ELR (cell line): Measurements from ENCODE around the gene ALKBH1.
"Not testable (repeated sequence)": the region's sequence is repeated elsewhere in the genome, so short reads cannot be mapped to it uniquely, and the experiment has no call there.

ENCODE experiments used
- DNase-seq: peaks from one replicate; pipeline ENCODE4 v3.0.0-alpha.2; 2015; ENCODE audit warnings: low read depth

The ALKBH1 gene

DNA sequence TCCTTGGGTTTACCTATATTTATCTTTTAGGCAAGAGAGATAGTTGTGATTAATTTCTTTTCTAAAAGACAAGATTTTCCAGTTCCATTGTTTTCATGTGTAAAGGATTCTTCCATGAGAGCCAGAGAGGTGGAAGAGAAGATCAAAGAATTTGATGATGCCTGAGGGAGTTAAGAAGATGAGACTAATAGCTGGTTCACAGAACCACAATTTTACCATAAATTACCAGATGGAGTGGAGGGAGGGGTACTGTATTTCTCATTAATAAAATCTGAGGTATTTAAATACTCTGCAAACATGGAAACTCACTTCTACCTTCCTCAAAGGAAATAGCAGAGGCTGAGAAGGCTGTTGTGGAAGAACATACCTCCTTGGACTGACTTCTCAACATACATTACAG, 34.6 kb downstream of the ALKBH1 start:
- DNase-seq, result no peak

DNA sequence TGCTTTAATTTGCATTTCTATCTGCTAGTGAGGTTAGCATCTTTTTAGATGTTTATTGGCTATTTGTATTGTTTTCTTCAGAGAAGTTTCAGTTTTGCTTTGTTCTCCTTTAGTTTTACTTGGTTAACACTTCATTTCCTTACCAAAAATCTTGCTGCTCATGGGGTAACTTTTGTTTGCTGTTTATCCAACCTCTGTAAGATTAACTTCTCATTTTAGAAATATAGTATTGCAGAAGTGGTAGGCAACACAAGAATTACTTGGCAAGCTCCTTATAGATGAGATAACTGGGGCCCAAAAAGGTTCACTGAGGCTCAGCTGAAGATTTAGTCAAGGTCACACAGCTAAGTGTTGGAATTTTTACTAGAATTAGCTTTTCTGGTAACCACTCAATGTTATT, 40.5 kb downstream of the ALKBH1 start:
- no peak for DNase-seq

DNA sequence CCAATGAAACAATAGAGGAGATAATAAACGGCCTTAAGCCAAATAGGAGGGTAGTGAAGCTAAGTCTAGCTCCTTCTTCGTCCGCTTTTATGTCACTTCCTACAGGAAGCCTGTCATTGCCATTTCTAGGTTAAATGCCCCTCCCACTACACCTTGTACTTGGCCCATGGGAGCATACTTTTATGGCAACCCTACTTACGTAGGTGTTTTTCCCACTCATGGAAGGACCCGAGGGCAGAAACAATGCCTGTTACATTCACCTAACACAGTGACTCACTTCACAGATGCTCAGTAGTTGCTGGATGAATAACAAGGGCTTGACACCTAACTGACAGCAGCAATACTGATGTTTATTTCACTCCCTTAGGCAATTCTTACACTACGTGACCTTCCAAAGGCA, 44.5 kb downstream of the ALKBH1 start:
- peak; percentile 74 for DNase-seq

DNA sequence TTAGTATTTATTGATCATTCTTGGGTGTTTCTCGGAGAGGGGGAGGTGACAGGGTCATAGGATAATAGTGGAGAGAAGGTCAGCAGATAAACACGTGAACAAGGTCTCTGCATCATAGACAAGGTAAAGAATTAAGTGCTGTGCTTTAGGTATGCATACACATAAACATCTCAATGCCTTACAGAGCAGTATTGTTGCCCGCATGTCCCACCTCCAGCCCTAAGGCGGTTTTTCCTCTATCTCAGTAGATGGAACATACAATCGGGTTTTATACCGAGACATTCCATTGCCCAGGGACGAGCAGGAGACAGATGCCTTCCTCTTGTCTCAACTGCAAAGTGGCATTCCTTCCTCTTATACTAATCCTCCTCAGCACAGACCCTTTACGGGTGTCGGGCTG, 46.3 kb downstream of the ALKBH1 start:
- DNase-seq, result not testable (repeated sequence)

DNA sequence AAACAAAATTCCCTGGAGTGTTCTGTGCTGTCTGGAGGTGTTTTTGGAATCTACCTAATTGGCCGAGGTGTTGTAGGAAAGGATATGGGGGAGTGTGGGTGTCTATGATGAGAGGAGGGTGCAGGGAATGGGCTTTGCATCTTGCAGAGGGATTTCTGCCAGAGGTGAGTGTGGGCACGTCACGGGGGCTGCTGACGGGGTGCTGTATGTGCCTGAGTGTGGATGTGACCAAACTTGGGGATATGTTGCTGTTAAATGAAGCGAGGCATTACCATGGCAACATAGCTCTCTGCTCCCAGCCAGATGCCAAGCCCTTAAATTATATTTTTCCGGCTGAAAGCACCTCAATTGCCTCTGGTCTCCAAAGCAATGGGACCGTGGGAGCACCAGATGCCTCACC, 47.1 kb downstream of the ALKBH1 start:
- no peak for DNase-seq

DNA sequence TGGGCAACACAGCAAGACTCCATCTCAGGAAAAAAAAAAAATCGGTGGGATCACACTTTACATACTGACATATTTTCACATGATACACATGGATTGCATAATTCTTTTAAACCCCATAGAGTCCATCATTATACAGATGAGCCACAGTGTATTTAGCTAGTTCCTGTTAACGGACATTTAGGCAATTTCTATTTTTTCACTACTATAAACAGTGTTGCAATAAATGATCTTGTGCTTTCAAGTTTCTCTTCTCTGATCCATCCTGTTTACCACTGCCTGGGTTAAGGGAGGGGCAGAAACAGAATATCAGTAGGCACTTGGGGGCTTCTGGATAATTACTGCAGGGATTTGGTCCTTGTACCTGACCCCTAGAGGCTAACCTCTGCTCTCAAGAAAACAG, 48.0 kb downstream of the ALKBH1 start:
- no peak for DNase-seq

DNA sequence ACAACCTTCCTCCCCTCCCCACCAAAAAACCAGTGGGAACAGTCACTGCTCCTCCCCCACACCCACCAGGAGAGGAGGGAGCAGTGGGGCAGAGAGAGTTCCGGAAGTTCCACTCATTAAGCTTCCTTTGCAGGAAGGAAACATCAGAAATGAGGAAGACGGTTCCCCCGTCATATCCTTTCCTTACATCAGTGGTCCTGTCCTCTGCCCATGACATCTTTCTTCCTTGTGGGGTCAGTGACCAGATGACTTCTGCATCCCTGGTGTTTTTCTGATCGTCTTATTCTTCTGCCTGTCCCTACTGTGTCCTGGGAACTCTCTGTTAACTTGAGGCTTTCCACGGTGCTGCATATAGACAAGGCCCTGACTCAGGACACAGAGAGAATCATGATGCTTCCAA, 50.5 kb downstream of the ALKBH1 start:
- no peak for DNase-seq

DNA sequence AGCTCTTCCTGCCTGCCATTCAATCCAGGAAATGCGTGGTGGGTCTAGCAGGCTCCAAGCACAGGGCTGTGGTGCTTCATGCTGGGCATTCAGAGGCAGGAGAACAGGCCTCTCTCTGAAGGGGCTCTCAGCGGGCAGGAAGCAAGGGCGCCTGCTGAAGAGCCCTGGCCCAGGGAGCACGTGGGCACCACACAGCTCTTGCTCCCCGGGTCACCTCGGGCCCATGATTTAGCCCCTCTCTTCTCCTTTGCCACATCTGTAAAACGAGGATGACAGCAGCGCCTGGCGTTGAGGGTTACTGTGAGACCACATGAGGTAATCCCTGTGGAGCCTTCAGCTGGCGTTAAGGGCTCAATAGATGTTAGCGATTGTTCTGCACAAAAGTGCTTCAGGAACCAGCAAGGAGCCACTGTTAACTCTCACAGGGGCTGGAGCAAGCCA, 53.8 kb downstream of the ALKBH1 start:
- DNase-seq, result no peak

DNA sequence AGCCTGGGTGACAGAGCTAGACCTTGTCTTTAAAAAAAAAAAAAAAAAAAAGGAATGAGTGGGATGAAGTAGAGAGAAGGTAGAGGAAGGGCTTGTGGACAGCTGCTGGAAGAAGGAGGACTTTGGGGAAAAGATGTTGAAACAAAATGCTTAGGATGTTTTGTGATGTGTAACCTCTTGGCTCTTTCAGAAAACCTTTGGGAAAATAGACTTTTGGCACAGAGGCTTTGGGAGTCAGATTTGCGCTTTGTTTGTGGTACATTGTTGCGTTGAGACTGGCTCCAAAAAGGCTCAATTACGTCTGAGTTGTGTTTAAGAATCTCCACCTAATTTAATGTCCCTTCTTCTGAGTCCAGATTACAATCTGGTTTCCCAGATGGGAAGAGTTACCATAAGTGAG, 58.5 kb downstream of the ALKBH1 start:
- DNase-seq, result no peak

DNA sequence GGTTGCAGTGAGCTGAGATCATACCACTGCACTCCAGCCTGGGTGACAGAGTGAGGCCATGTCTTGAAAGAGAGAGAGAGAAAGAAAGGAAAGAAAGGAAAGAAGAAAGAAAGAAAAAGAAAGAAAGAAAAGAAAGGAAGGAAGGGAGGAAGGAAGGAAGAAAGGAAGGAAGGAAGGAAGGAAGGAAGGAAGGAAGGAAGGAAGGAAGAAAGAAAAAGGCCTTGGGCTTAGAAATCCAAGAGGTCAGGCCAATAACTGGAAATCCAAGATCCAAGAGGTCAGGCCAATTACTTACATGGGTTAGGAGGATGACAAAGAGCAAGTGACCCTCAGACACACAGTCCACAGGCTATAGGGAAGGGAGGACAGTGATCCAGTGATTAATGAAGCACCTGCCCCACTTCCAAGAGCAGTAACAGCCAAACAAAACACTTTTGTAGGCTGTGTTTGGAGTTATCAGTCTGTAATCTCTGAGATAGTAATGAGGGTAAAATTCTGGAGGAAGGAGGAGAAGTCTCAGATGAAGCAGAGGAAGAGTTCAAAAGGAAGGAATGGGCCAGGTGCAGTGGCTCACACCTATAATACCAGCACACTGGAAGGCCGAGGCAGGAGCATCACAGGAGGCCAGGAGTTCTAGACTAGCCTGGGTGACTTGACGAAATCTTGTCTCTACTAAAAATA, 59.2 kb downstream of the ALKBH1 start:
- DNase-seq, result no peak

DNA sequence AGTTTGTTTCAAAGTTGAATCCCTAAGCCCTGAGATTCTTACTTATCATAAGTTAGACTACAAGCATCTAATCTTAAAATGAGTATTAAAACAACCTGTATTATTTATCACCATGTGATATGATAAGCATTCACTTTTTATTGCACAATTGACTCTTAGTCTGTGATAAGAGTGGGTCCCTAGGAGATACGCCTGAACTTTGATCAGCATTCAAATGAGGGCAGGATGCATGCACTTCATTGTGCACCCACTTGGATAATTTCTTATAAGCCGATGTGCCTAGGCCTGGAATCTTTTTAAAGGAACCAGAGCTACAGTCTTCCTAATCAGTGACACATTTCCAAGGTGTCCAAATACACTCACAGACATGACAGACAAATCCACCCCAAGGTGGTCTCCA, 60.0 kb downstream of the ALKBH1 start:
- no peak for DNase-seq

DNA sequence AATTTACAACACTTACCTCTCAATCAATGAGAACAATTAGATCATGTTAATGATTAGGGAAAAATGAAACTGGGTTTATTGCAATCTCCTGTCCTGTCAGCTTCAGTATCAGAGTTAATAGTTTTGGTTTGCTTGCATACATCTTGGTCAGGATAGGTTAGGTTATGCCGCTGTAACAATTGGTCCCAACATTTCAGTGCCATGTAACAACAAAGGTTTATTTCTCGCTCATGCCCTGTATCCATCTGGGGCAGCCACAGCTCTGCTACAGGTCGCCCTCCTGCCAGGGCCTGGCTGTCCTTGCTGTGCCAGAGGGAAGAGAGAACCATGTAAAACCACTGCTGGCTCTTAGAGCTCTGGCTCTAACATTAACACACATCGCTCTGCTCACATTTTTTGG, 60.9 kb downstream of the ALKBH1 start:
- no peak for DNase-seq

DNA sequence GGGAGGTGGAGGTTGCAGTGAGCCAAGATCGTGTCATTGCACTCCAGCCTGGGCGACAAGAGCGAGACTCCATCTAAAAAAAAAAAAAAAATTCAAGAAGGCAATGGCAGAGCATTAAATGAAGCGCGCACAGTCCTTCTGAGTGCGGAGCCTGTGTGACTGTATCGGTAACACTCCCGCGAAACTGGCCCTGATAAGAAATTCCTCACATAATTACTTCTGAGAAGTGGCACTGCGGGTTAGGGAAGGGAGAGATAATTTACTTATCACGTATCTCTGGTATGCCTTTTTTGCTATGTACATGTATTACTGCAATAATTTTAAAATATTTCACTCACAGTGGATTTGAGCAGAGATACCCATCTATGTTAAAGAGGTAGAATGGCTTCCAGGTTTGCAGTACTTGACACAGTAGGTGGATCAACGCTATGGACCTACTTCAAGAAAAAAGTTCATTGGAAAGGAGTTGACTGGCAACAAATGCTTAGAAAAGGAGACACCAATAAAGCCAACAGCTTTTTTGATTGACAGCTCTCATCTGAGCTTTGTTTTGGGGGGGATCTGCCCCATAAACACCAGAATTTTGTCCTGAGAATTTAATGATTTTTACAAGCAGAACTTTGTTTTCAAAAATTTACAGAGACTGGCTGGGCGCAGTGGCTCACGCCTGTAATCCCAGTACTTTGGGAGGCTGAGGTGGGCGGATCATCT, 62.1 kb downstream of the ALKBH1 start:
- no peak for DNase-seq

DNA sequence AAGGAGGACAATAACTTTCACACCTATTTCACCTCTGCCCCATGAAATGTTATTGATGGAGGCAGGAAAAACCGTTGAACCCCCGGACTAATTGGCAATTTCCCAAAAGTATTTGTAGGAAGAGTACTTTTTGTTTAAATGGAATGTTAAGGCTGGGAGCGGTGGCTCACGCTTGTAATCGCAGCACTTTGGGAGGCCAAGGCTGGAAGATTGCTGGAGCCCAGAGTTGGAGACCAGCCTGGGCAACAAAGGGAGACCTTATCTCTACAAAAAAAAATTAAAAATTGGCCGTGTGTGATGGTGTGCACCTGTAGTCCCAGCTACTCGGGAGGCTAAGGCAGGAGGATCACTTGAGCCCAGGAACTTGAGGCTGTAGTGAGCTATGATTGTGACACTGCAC, 65.4 kb downstream of the ALKBH1 start:
- DNase-seq, result no peak

DNA sequence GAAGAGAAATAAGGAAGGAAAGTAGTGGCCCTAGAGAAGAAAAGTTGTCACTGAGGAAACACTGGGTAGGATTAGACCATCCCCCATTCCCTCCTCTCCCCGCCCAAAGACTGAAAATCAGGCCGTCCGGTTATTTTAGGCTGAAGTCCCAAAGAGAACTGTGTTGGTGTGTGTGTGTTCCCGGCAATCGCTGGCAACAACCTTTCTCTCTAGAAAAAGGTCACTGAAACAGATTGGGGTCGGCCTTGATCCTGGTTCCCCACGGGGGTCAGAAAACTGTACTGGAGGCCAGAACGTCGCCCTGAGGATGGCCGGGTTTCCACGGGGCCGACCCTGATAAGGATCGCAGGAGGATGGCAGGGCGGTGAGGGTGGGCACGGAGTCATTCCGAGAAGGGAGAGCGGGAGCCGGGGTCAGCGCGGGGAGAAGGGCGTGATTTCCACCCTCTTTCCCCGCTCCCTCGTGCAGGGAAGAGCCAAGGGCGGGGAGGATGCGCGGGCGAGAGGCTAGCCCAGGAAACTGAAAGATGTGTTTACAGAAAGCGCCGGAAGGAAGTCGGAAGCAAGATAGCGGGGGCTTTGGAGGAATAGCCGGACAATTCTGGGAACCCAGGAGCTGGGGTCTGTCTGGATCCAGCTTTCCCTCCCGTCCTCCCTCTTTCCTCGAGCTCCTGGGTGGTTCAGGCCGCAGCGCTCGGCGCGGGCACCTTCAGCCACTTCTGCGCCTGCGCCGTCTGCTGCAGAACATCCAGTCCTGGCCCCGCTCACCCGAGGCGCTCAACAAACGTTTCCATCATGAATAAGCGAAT, 66.1 kb downstream of the ALKBH1 start:
- DNase-seq, result peak; percentile 66

DNA sequence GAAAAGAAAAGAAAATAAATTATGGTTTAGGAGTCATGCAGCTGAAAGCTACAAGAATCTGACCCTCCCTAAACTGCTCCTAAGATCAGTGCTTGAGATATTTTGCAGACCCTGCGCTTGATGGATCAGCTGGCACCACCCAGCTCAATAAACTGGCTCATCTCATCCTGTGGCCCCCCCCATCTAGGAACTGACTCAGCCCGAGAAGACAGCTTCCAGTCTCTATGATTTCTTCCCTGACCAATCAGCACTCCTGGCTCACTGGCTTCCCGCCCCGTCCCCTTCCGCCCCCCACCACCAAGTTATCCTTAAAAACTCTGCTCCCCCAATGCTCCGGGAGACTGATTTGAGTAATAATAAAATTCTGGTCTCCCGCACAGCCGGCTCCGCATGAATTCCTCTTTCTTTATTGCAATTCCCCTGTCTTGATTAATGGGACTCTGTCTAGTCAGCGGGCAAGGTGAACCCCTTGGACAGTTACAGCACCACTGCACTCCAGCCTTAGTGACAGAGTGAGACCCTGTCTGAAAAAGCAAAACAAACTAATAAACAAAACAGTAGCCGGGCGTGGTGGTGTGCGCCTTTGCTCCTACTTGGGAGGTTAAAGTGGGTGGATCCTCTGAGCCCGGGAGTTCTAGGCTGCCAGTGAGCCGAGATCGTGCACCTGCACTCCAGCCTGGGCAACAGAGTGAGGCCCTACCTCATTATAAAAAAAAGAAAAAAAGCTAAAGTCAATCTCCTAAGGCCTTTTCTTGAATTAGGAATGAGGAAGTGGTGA, 66.9 kb downstream of the ALKBH1 start:
- peak; percentile 52 for DNase-seq

DNA sequence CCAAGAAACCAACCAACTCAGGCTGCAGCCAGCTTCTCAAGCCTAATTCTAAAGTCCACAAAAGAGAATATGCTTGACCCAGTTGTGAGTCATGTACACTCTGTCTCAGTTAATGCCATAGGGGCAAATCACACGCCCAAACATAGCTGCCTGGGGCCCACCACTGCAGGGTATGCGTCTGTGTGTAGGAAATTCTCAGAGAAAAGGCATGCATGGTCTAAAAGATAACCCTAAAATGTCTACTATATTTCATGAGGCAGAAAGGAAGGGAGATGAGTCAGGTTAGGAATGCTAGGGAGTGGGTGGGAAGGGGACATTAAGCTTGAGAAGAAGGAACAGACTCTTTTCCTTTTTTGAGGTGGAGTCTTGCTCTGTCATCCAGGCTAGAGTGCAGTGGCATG, 69.1 kb downstream of the ALKBH1 start:
- peak; percentile 97 for DNase-seq

DNA sequence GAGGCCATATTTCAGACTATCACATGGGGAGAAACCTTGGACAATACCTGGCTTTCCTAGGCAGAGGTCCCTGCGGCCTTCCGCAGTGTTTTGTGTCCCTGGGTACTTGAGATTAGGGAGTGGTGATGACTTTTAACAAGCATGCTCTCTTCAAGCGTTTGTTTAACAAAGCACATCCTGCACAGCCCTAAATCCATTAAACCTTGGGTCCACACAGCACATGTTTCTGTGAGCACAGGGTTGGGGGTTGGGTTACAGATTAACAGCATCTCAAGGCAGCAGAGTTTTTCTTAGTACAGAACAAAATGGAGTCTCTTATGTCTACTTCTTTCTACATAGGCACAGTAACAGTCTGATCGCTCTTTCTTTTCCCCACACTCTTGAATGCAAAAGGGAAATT, 72.0 kb downstream of the ALKBH1 start:
- DNase-seq, result not testable (repeated sequence)

DNA sequence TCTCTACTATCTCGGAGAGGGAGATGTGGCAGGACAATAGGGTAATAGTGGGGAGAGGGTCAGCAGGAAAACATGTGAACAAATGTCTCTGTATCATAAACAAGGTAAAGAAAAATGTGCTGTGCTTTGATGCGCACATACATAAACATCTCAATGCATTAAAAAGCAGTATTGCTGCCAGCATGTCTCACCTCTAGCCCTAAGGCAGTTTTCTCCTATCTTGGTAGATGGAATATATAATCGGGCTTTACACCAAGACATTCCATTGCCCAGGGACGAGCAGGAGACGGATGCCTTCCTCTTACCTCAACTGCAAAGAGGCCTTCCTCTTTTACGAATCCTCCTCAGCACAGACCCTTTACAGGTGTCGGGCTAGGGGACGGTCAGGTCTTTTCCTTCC, 72.4 kb downstream of the ALKBH1 start:
- not testable (repeated sequence) for DNase-seq

DNA sequence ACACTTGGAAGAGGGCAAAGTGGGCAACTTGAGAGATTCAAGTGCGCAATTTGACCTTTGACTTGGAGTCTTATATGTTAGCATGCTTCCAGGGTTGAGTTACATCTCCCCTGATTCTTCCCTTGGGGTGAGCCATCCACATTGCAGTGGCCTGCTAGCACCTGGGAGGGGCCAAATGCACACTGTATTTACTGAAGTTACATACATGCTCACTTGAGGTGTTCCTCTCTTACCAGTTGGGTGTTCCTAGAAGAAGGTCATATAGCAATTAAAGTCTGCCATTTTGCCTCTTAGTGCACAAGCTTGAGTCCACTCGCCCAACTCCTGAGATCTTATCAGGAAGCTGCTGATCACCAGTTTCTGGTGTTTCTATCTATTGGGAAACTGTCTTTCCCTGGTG, 77.7 kb downstream of the ALKBH1 start:
- no peak for DNase-seq

DNA sequence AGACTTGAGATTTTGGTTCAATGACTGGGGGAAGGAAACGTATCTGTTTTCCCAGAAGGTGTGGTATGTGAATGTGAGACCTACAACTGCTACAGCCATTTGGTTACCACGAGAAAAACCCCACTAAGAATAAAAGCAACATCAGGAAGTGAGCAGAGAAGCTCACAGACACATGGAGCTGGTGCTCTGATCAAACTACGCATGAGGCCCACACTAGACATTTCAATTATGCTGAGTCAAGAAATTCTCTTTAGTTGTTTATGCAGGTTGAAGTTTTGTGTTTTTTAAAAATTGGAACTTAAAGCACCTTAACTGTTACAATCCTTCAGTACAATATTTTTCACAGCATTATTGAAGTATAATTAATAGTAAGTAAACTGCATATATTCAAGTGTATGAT, 82.5 kb downstream of the ALKBH1 start:
- DNase-seq, result no peak

DNA sequence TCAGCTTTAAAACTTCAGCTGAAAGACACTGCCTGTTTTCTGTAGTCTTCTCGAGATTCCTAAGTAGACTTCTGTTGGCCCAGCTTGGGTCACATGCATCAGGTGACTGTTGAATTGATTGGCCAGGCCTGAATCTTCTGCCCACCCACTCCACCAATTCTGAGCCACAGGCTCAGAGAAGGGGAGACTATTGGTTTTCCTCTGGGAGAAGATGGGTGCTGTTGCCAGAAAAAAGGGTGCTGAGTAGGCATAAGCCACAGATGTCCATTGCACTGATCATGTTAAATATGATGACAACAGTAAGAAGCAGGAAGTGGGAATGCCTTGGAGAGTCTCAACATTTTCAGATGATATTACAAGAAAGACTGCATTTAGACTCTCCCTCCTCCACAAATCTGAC, 84.6 kb downstream of the ALKBH1 start:
- DNase-seq, result no peak
